H1 (cell line): ENCODE results near the gene FSD1L. TPM values are rescaled to one million over a fixed set of nuclear protein-coding genes. Genes with fewer than 3 reads are reported as not detected.

Experiments used
- CTCF ChIA-PET: fragments of 300-600 bp; sonication (Branson Sonifier 250); formaldehyde crosslinking; loops from one replicate; lab custom pipeline; 2021; ENCODE audit not compliant: partially characterized antibody; lab: Charles Lee
- POLR2A ChIA-PET: fragments of 300-600 bp; sonication (Branson Sonifier 250); formaldehyde crosslinking; loops from one replicate; lab custom pipeline; 2021; ENCODE audit warnings: inconsistent platforms; ENCODE audit not compliant: partially characterized antibody; lab: Charles Lee
- DNase-seq, 2 experiments: peaks; one replicate each; pipeline versions ENCODE4 v3.0.0 to v3.0.0-alpha.2; 2010 to 2022; ENCODE audit warnings: low spot score in 2 of 2, low read depth in 1 of 2, mixed read lengths in 1 of 2
- FAIRE-seq: peaks from 2 replicates; lab custom pipeline; 2011; peaks lifted over from hg19 to GRCh38; lab: Jason Lieb, UNC
- H2AFZ ChIP-seq: 2 replicates; pipeline ENCODE4 v1.8.1; 2012; ENCODE audit warnings: low read length, inconsistent platforms
- H2AK5ac ChIP-seq: 2 replicates; pipeline ENCODE4 v1.6.1; 2013; ENCODE audit warnings: low read depth, low read length
- H2BK120ac ChIP-seq: replicated peaks from 2 replicates; pipeline ENCODE3; 2013; ENCODE audit warnings: low read depth, low read length, inconsistent platforms
- H2BK12ac ChIP-seq: 2 replicates; pipeline ENCODE4 v1.6.1; 2013; ENCODE audit warnings: low read depth, low read length
- H2BK15ac ChIP-seq: 2 replicates; pipeline ENCODE4 v1.6.1; 2013; ENCODE audit warnings: low read length
- H2BK20ac ChIP-seq: 2 replicates; pipeline ENCODE4 v1.6.1; 2013; ENCODE audit warnings: low read length
- H2BK5ac ChIP-seq: 2 replicates; pipeline ENCODE4 v1.6.1; 2013; ENCODE audit warnings: low read depth, low read length
- H3K14ac ChIP-seq: 2 replicates; pipeline ENCODE4 v1.6.1; 2013; ENCODE audit warnings: inconsistent platforms; ENCODE audit not compliant: insufficient read length
- H3K18ac ChIP-seq: 2 replicates; pipeline ENCODE4 v1.6.1; 2013; ENCODE audit warnings: low read length; ENCODE audit errors: extremely low read depth
- H3K23ac ChIP-seq: 2 replicates; pipeline ENCODE4 v1.6.1; 2013; ENCODE audit warnings: inconsistent platforms; ENCODE audit not compliant: insufficient read length
- H3K23me2 ChIP-seq: 2 replicates; pipeline ENCODE4 v1.6.1; 2013; ENCODE audit warnings: low read depth, low read length
- H3K27ac ChIP-seq: 2 replicates; pipeline ENCODE4 v1.6.1; 2011; ENCODE audit warnings: low read depth, low read length, inconsistent platforms
- H3K27me3 ChIP-seq, 4 experiments: replicated peaks in 1 of 4; 1 replicate in 1 of 4; 2 replicates in 3 of 4; pipeline versions ENCODE4 v1.6.1 to v1.8.1; 2011 to 2013; ENCODE audit warnings: low read length in 3 of 4, mild to moderate bottlenecking in 3 of 4, inconsistent platforms in 2 of 4, mixed read lengths in 2 of 4, moderate library complexity in 1 of 4; ENCODE audit not compliant: control insufficient read depth in 3 of 4, insufficient read depth in 3 of 4; ENCODE audit errors: extremely low read depth in 1 of 4
- H3K36me3 ChIP-seq, 4 experiments: 2 replicates each; pipeline versions ENCODE4 v1.6.1 to v1.8.1; 2011 to 2013; ENCODE audit warnings: mild to moderate bottlenecking in 4 of 4, low read length in 3 of 4, moderate library complexity in 2 of 4, control low read depth in 1 of 4, inconsistent platforms in 1 of 4; ENCODE audit not compliant: insufficient read depth in 4 of 4, control insufficient read depth in 2 of 4
- H3K4ac ChIP-seq: replicated peaks from 2 replicates; pipeline ENCODE3; 2013; ENCODE audit warnings: low read length, low read depth, mixed read lengths, inconsistent platforms; ENCODE audit not compliant: insufficient read length
- H3K4me1 ChIP-seq, 4 experiments: replicated peaks in 1 of 4; 1 replicate in 1 of 4; 2 replicates in 3 of 4; pipeline versions ENCODE4 v1.6.1 to v1.8.1; 2011 to 2013; ENCODE audit warnings: low read length in 3 of 4, inconsistent platforms in 2 of 4, mixed read lengths in 1 of 4; ENCODE audit not compliant: insufficient read depth in 4 of 4, control insufficient read depth in 3 of 4
- H3K4me2 ChIP-seq, 2 experiments: 2 replicates each; pipeline versions ENCODE4 v1.6.1 to v1.8.1; 2011 to 2013; ENCODE audit warnings: low read depth in 2 of 2, low read length in 2 of 2, control low read depth in 1 of 2, inconsistent platforms in 1 of 2, mild to moderate bottlenecking in 1 of 2; ENCODE audit not compliant: insufficient read depth in 1 of 2
- H3K4me3 ChIP-seq, 4 experiments: fragments of 200-600, 300-600 bp in 1 of 4; sonication (generic), shearing (Covaris generic), sonication (Bioruptor Twin) in 1 of 4; 2 replicates each; pipeline versions ENCODE4 v1.5.1 to v1.8.1; 2011 to 2016; ENCODE audit warnings: low read length in 4 of 4, low read depth in 3 of 4, control low read depth in 2 of 4, inconsistent platforms in 2 of 4, mild to moderate bottlenecking in 2 of 4, mixed read lengths in 1 of 4, moderate library complexity in 1 of 4; ENCODE audit not compliant: insufficient read depth in 2 of 4; ENCODE audit errors: extremely low read depth in 1 of 4
- H3K56ac ChIP-seq: replicated peaks from 2 replicates; pipeline ENCODE3; 2013; ENCODE audit warnings: low read depth, mild to moderate bottlenecking, mixed read lengths, low read length, inconsistent platforms; ENCODE audit not compliant: insufficient read length
- H3K79me1 ChIP-seq: 2 replicates; pipeline ENCODE4 v1.6.1; 2013; ENCODE audit warnings: low read depth, low read length, control low read depth
- H3K79me2 ChIP-seq, 2 experiments: 2 replicates each; pipeline versions ENCODE4 v1.6.1 to v1.8.1; 2012 to 2013; ENCODE audit warnings: low read length in 2 of 2, mild to moderate bottlenecking in 2 of 2, inconsistent platforms in 1 of 2; ENCODE audit not compliant: insufficient read depth in 2 of 2, control insufficient read depth in 1 of 2
- H3K9ac ChIP-seq, 4 experiments: replicated peaks in 1 of 4; 1 replicate in 1 of 4; 2 replicates in 3 of 4; pipeline versions ENCODE4 v1.6.1 to v1.8.1; 2011 to 2013; ENCODE audit warnings: low read depth in 3 of 4, low read length in 3 of 4, control low read depth in 2 of 4, mild to moderate bottlenecking in 2 of 4, moderate library complexity in 2 of 4, inconsistent platforms in 1 of 4; ENCODE audit errors: extremely low read depth in 1 of 4
- H3K9me3 ChIP-seq, 2 experiments: 2 replicates each; pipeline versions ENCODE4 v1.6.1 to v1.8.1; 2012 to 2013; ENCODE audit warnings: mild to moderate bottlenecking in 2 of 2, moderate library complexity in 2 of 2, control low read depth in 1 of 2, inconsistent platforms in 1 of 2, low read depth in 1 of 2, low read length in 1 of 2, mixed read lengths in 1 of 2; ENCODE audit not compliant: insufficient read depth in 2 of 2
- H4K20me1 ChIP-seq, 2 experiments: replicated peaks in 1 of 2; 2 replicates each; pipeline versions ENCODE3 to v1.8.1; 2011 to 2013; ENCODE audit warnings: inconsistent platforms in 2 of 2, low read length in 2 of 2, mild to moderate bottlenecking in 1 of 2; ENCODE audit not compliant: insufficient read depth in 2 of 2, control insufficient read depth in 1 of 2
- H4K5ac ChIP-seq: 2 replicates; pipeline ENCODE4 v1.6.1; 2013; ENCODE audit warnings: low read length, low read depth, mixed read lengths, inconsistent platforms; ENCODE audit not compliant: insufficient read length
- H4K8ac ChIP-seq: 2 replicates; pipeline ENCODE4 v1.8.0; 2013; ENCODE audit warnings: mild to moderate bottlenecking, moderate library complexity, low read length, inconsistent platforms; ENCODE audit not compliant: insufficient read depth; ENCODE audit errors: extremely low read depth
- H4K91ac ChIP-seq: replicated peaks from 2 replicates; pipeline ENCODE3; 2013; ENCODE audit warnings: low read length, mixed read lengths, inconsistent platforms; ENCODE audit not compliant: insufficient read length
- EGR1 ChIP-seq: IDR thresholded peaks from 2 replicates; pipeline ENCODE4 v1.6.1; 2011; ENCODE audit warnings: low read depth, low read length, borderline replicate concordance
- EZH2 ChIP-seq: fragments of 200-600 bp; sonication (generic); IDR thresholded peaks from 2 replicates; pipeline ENCODE4 v1.7.1; 2012; ENCODE audit warnings: low read depth, mild to moderate bottlenecking, moderate library complexity, low read length, inconsistent platforms; ENCODE audit not compliant: severe bottlenecking
- HDAC2 ChIP-seq, 2 experiments: fragments of 300-600 bp in 1 of 2; sonication (generic) in 1 of 2; IDR thresholded peaks; 2 replicates each; pipeline ENCODE4 v1.6.1; 2011 to 2012; ENCODE audit warnings: low read depth in 2 of 2, low read length in 2 of 2, mild to moderate bottlenecking in 2 of 2, moderate library complexity in 2 of 2, borderline replicate concordance in 1 of 2, inconsistent platforms in 1 of 2
- KDM1A ChIP-seq: fragments of 200-600, 300-600 bp; sonication (generic); IDR thresholded peaks from 2 replicates; pipeline ENCODE4 v1.7.1; 2016; ENCODE audit warnings: mild to moderate bottlenecking, low read length, borderline replicate concordance
- SP2 ChIP-seq: IDR thresholded peaks from 2 replicates; pipeline ENCODE4 v1.6.1; 2012; ENCODE audit warnings: mild to moderate bottlenecking, low read length, inconsistent platforms
- SP4 ChIP-seq: IDR thresholded peaks from 2 replicates; pipeline ENCODE4 v1.6.1; 2012; ENCODE audit warnings: low read length, inconsistent platforms
- WGBS, 2 experiments: shearing (Covaris generic) in 1 of 2; methylation state at CpG; one replicate each; pipeline versions ENCODE4 v1.1.6 to v1.1.7; 2013 to 2015; ENCODE audit warnings: low lambda C conversion rate in 2 of 2, mixed read lengths in 2 of 2, inconsistent platforms in 1 of 2, low coverage in 1 of 2, missing lambda C conversion rate in 1 of 2; ENCODE audit not compliant: insufficient replicate concordance in 2 of 2, insufficient coverage in 1 of 2, insufficient read length in 1 of 2; ENCODE audit errors: extremely low coverage in 1 of 2, missing lambda C conversion rate in 1 of 2; 5-methylcytosine and 5-hydroxymethylcytosine counted together
- polyA plus RNA-seq, 7 experiments: library from polyadenylated mRNA; depleted of rRNA in 3 of 7; stranded (reverse) in 5 of 7; unstranded in 2 of 7; fragments of >200 nt in 5 of 7; fragments of 200-250 nt in 2 of 7; gene quantifications; 1 replicate in 5 of 7; 2 replicates in 1 of 7; 4 replicates in 1 of 7; pipeline versions ENCODE4 v1.2.1 to v1.2.3, GENCODE V29; 2011 to 2013; ENCODE audit warnings: missing spikeins in 2 of 7, mixed read lengths in 2 of 7
- total RNA-seq: library from RNA; stranded (reverse); fragmentation: NEBNext Ultra II Directional; extraction: Animal tissue kit (Norgen Biotek cat#: 25700); gene quantifications from 2 replicates; pipeline ENCODE4 v1.2.1, GENCODE V29; 2021

The FSD1L gene
- total and polyA plus RNA-seq, 2 of the 8 experiments (the other 6 are each of a cell fraction or from before 2014, with no cell fraction given) = 0.91 to 4.8 TPM

DNA sequence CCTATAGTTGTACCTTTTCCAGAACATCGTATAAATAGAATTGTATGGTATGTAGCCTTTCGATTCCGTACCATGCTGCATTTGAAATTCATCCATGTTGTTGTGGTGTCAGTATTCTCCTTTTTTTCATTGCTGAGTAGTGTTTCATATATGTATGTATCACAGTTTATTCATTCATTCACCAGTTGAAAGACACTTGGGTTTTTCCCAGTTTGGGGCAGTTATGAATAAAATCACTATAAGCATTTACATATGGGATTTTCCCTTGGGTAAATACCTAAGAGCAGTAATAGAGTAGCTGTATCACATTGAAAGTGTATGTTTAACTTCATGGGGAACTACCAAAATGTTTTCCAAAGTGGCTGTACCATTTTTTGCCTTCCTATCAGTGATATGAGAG is 94.0 kb downstream of the FSD1L start:
- no peaks in the 10 kb centered on the region for H4K20me1 ChIP-seq
- WGBS, 2 experiments = 87% methylated on average over 3 of the region's 3 CpGs; no CpG with 5 or more reads in 1 of the 2 experiments

More for the DNA sequence above, 94.0 kb downstream of the FSD1L start:
- ChIA-PET POLR2A (no interaction called here), CTCF (no interaction called here)
- no peak overlapping the region for H3K14ac ChIP-seq
- H3K23me2 ChIP-seq = no peaks in the 10 kb centered on the region
- H2BK12ac ChIP-seq = no peak overlapping the region
- H4K5ac ChIP-seq = no peak overlapping the region
- no peak overlapping the region for H2BK15ac ChIP-seq
- no peak overlapping the region for H3K9ac ChIP-seq
- no peak overlapping the region for H3K18ac ChIP-seq
- no peak overlapping the region for H3K56ac ChIP-seq
- H3K9me3 ChIP-seq = no peaks in the 10 kb centered on the region
- H3K79me2 ChIP-seq = no peaks in the 10 kb centered on the region
- no peaks in the 10 kb centered on the region for H3K79me1 ChIP-seq
- no peak for FAIRE-seq
- no peak overlapping the region for H2BK120ac ChIP-seq
- no peak overlapping the region for H2BK20ac ChIP-seq
- H2AK5ac ChIP-seq = no peak overlapping the region
- no peak overlapping the region for H2BK5ac ChIP-seq
- H2AFZ ChIP-seq = no peak overlapping the region
- no peak overlapping the region for H4K8ac ChIP-seq
- H3K27ac ChIP-seq = no peak overlapping the region
- H3K27me3 ChIP-seq = no peaks in the 10 kb centered on the region
- H3K4me1 ChIP-seq = no peaks in the 10 kb centered on the region
- H3K36me3 ChIP-seq = no peaks in the 10 kb centered on the region; a peak in 2 of 8 replicates
- no peak overlapping the region for H3K4me2 ChIP-seq
- H3K4ac ChIP-seq = no peak overlapping the region
- no peak overlapping the region for H3K4me3 ChIP-seq
- no peak overlapping the region for H4K91ac ChIP-seq
- H3K23ac ChIP-seq = no peak overlapping the region
- DNase-seq = no peak
- no peak for TF ChIP-seq EZH2
- no peak for TF ChIP-seq SP4
- no peak for TF ChIP-seq EGR1
- TF ChIP-seq KDM1A = no peak
- no peak for TF ChIP-seq SP2
- no peak for TF ChIP-seq HDAC2 (IDR thresholded peaks at IDR 0.05; ENCODE audit: borderline replicate concordance in 1 of 2, low read depth in 2 of 2, low read length in 2 of 2)
